Heart left ventricle (tissue), 16 donors: ENCODE measurements around the gene SPNS3. TPM values are rescaled to one million over a fixed set of nuclear protein-coding genes. Genes with fewer than 3 reads are reported as not detected.
A peak's percentile ranks its signal among the peaks of the same experiment; 100 is the strongest.

Source experiments
- ATAC-seq, 4 donors: fragments of 200-7000 bp; cut with Tn5 transposase; one replicate each; pipeline ENCODE4 v1.9.1; 2020 to 2022; ENCODE audit warnings: moderate library complexity in 4 of 4, mild to moderate bottlenecking in 3 of 4, moderate number of reproducible peaks in 1 of 4
- DNase-seq, 5 donors: peaks; one replicate each; pipeline ENCODE4 v3.0.0-alpha.2; 2020
- H3K27ac ChIP-seq, 12 donors: fragments of 200-600 bp; sonication (generic) in 4 of 12; one replicate each; pipeline versions ENCODE4 v1.5.0 to v1.8.0; 2016 to 2022; ENCODE audit warnings: mild to moderate bottlenecking in 2 of 12
- H3K27me3 ChIP-seq, 9 donors: fragments of 200-600 bp; sonication (generic) in 2 of 9; one replicate each; pipeline versions ENCODE4 v1.5.1 to v1.8.0; 2016 to 2022; ENCODE audit warnings: mild to moderate bottlenecking in 3 of 9
- H3K36me3 ChIP-seq, 9 donors: fragments of 200-600 bp; sonication (generic) in 2 of 9; one replicate each; pipeline versions ENCODE4 v1.5.0 to v1.8.0; 2018 to 2022; ENCODE audit warnings: mild to moderate bottlenecking in 2 of 9
- H3K4me1 ChIP-seq, 12 donors: fragments of 200-600 bp; sonication (generic) in 4 of 12; one replicate each; pipeline versions ENCODE4 v1.5.0 to v1.8.0; 2016 to 2022; ENCODE audit warnings: mild to moderate bottlenecking in 3 of 12
- H3K4me3 ChIP-seq, 12 donors: fragments of 200-600 bp; sonication (generic) in 4 of 12; one replicate each; pipeline versions ENCODE4 v1.5.0 to v1.8.0; 2017 to 2022; ENCODE audit warnings: mild to moderate bottlenecking in 9 of 12, moderate library complexity in 4 of 12
- H3K9me3 ChIP-seq, 12 donors: fragments of 200-600 bp; sonication (generic) in 4 of 12; one replicate each; pipeline versions ENCODE4 v1.5.0 to v1.8.0; 2016 to 2022; ENCODE audit warnings: mild to moderate bottlenecking in 1 of 12
- POLR2A ChIP-seq, 2 donors: fragments of 450-650 bp; IDR thresholded peaks; one replicate each; pipeline ENCODE4 v1.6.1; 2017; ENCODE audit warnings: antibody characterized with exemption in 2 of 2, mild to moderate bottlenecking in 2 of 2, moderate library complexity in 2 of 2
- WGBS, 4 donors: extraction: QIAGEN DNeasy Blood & Tissue Kit in 2 of 4; methylation state at CpG; one replicate each; pipeline versions ENCODE4 v1.1.5 to v1.1.7; 2013 to 2018; 5-methylcytosine and 5-hydroxymethylcytosine counted together
- intact Hi-C, 10 donors: fragments of 100-400 bp; cut with DNase I; formaldehyde crosslinking; loops; one replicate each; pipeline versions ENCODE4 v1.11.1 to v1.14.2; 2022
- polyA plus RNA-seq, 2 donors: library from polyadenylated mRNA; stranded (reverse); fragments of 200-250 nt; gene quantifications; one replicate each; pipeline ENCODE4 v1.2.3, GENCODE V29; 2013
- total RNA-seq, 9 donors: library from RNA; depleted of rRNA in 2 of 9; stranded (reverse); fragments of >200 nt in 2 of 9; fragmentation: NEBNext Ultra II Directional in 3 of 9; extraction: Animal tissue kit (Norgen Biotek cat#: 25700) in 3 of 9; gene quantifications; one replicate each; pipeline versions ENCODE4 v1.1.0 to v1.2.4, GENCODE V29; 2016 to 2023
- TF ChIP-seq, protein P1 (sequence below), 12 donors: fragments of 200-600 bp; sonication (generic) in 4 of 12; IDR thresholded peaks; one replicate each; pipeline versions ENCODE4 v1.5.0 to v1.8.0; 2018 to 2022; ENCODE audit warnings: antibody characterized with exemption in 12 of 12, mild to moderate bottlenecking in 5 of 12
- donor health status: ischemic (EF 13 %, LVEDD 7.1; RV severe dilation, severe dysfunction).
- donor health status: healthy with polysubstance abuse.
- donor health status: DM: no; HTN: yes; CAD: no.
- donor health status: DM: no; HTN: no; CAD: no.
- donor health status: ischemic (EF 25% LVEDD 6.9; RV normal size, moderate dysfunction).
- donor health status: ischemic (EF 25% LVEDD 5.7; RV mildly dilated, moderate dysfunction).
- donor health status: healthy.
- donor health status: DM: yes; HTN: yes; CAD: no.
- donor health status: ischemic (EF 35%, LVEDD 5.7; RV mildly dilated, moderate dysfunction).
- donor health status: nonischemic (EF 11% LVEDD 7.7; RV severe dilation, severe dysfunction).
- donor health status: DM: yes; HTN: yes; CAD: no.
- donor health status: PGD.
- donor health status: ischemic (EF 29% LVEDD 5.4; RV normal size, mild dysfunction).
- donor health status: nonischemic (EF 23%, LVEDD 6.1; RV moderate dilation, normal function).

SPNS3 gene
- total and polyA plus RNA-seq, 11 donors = 0.23 to 1.9 (median 1.1) TPM; not detected in 3

GRCh38 chr17:4512156-4513112 lies 78.7 kb downstream of the SPNS3 start:
- DNase-seq (no peak), ATAC-seq (no peak)
- Histone ChIP-seq H3K27me3 (no peaks in the 10 kb centered on the region), H3K9me3 (no peaks in the 10 kb centered on the region), H3K36me3 (no peaks in the 10 kb centered on the region), H3K4me1 (peaks cover 0 to 58% (median 33%) of the 10 kb centered on the region in 12 donors), H3K27ac (peak overlapping the region in 3 of 12 donors; percentile 3 to 86 (median 76)), H3K4me3 (no peak overlapping the region)
- intact Hi-C loops = loop anchor here in 1 of 10 donors (5.0 kb wide), 1 partner anchor 145 kb away; the partner anchor contains the start of gene UBE2G1
- 88 to 93% (median 90%) methylated on average over 31 of the region's 31 CpGs for WGBS, 4 donors
- TF ChIP-seq, protein P1, sequence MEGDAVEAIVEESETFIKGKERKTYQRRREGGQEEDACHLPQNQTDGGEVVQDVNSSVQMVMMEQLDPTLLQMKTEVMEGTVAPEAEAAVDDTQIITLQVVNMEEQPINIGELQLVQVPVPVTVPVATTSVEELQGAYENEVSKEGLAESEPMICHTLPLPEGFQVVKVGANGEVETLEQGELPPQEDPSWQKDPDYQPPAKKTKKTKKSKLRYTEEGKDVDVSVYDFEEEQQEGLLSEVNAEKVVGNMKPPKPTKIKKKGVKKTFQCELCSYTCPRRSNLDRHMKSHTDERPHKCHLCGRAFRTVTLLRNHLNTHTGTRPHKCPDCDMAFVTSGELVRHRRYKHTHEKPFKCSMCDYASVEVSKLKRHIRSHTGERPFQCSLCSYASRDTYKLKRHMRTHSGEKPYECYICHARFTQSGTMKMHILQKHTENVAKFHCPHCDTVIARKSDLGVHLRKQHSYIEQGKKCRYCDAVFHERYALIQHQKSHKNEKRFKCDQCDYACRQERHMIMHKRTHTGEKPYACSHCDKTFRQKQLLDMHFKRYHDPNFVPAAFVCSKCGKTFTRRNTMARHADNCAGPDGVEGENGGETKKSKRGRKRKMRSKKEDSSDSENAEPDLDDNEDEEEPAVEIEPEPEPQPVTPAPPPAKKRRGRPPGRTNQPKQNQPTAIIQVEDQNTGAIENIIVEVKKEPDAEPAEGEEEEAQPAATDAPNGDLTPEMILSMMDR (IDR thresholded peaks at IDR 0.05) = no peak
- no peak for TF ChIP-seq POLR2A (IDR thresholded peaks at IDR 0.05)

DNA sequence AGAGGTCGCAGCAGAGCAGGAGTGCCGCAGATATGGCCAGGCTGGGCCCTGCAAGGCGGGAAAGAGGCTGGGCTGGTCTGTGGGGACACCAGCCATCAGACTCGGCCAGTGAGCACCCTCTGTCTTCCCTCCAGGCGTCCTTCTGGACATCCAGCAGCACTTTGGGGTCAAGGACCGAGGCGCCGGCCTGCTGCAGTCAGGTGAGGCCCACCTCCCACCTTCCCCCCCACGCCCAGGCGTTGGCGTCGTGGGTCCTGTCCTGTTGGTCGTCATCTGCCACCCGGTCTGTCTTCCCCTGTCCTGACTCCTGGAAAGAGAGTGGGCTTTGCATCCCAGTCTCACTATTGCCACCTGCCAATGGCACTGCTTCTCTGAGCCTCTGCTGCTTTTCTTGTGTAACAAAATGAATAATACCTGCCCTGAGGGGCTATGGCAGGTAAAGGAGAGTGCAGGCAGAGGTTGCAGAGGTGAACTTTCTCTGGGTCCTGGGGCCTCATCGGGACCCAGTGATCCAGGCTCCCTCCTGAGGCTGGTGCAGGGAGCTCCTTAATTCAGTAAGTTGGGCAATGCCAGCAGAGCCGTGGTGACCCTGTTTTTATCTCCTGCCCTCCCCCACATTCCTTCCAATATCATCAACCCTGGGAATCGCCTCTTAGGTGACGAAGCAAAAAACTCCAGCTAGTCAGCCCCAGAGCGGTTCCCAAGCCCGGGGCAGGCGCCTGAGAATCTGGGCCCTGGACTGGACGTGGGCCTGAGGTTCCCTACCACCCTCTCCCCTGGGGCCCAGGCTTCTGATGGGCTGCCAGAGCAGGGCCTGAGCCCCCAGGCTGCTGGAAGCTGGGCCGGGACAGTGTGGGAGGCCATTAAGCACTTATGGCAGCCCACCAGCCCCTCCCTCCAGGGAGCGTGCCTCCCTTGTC lies 79.6 kb downstream of the SPNS3 start:
- H3K9me3 ChIP-seq = no peaks in the 10 kb centered on the region
- peaks cover 0 to 50% (median 31%) of the 10 kb centered on the region in 12 donors for H3K4me1 ChIP-seq
- TF ChIP-seq POLR2A (IDR thresholded peaks at IDR 0.05) = no peak
- TF ChIP-seq, protein P1 (IDR thresholded peaks at IDR 0.05) = peak in 1 of 12 donors; percentile 10
- intact Hi-C loops = loop anchor here in 1 of 10 donors (5.0 kb wide), 1 partner anchor 146 kb away; the partner anchor contains the start of gene UBE2G1
- DNase-seq = no peak
- no peak overlapping the region for H3K27ac ChIP-seq
- no peaks in the 10 kb centered on the region for H3K27me3 ChIP-seq
- H3K4me3 ChIP-seq = no peak overlapping the region
- WGBS, 4 donors = 83 to 88% (median 84%) methylated on average over 23 to 24 of the region's 24 CpGs
- no peak for ATAC-seq
- no peaks in the 10 kb centered on the region for H3K36me3 ChIP-seq

DNA sequence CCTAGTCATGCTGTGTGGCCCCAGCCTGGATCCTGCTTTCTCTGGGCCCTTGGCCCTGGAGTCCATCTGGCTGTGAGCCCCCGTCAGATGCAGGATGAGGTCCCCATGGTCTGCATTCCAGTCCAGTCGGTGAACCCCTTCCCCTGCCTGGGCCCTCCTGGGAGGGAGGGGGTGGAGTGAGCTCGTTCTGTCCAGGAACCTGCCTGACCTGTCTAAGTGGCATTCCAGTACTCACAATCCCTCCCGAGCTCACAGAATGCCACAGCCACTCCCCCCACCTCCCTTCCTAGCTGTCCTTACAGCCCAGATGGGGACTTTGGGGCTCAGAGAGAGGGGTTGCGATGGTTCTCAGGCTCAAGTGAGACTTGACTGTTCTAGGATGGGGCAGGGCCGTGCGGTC lies 80.5 kb downstream of the SPNS3 start:
- Histone ChIP-seq H3K4me3 (no peak overlapping the region), H3K27ac (no peak overlapping the region), H3K9me3 (no peaks in the 10 kb centered on the region), H3K4me1 (peaks cover 3 to 48% (median 31%) of the 10 kb centered on the region in 12 donors), H3K36me3 (no peaks in the 10 kb centered on the region), H3K27me3 (no peaks in the 10 kb centered on the region)
- 79 to 83% (median 82%) methylated on average over 7 of the region's 7 CpGs for WGBS, 4 donors
- DNase-seq = no peak
- TF ChIP-seq, protein P1 (IDR thresholded peaks at IDR 0.05) = no peak
- TF ChIP-seq POLR2A (IDR thresholded peaks at IDR 0.05) = no peak
- intact Hi-C loops = loop anchor here in 1 of 10 donors (5.0 kb wide), 1 partner anchor 147 kb away; the partner anchor contains the start of gene UBE2G1
- ATAC-seq = no peak
